ENCODE results near the gene NPAS3. TPM values are rescaled to one million over a fixed set of nuclear protein-coding genes. Genes with fewer than 3 reads are reported as not detected.

The NPAS3 gene
- total RNA-seq, 1 experiment from 2014 or later: 0.35 TPM

DNA sequence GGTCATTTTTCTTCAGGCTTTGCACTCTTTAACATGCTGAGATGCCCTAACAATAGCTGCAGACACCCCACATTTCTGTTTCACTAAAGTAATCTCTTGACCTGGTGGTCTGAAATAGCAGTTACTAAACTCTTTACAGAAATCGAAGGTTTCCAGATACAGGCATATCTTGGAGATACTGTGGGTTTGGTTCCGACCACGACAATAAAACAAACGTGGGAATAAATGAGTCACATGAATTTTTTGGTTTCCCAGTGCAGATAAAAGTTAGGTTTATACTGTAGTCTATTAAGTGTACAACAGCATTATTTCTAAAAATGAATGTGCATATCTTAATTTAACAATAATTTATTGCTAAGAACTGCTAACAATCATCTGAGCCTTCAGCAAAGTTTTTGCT lies 803.5 kb downstream of the NPAS3 start:
- BruUV-seq (replicated peaks): no TSS peak
- no peaks in the 10 kb centered on the region for H3K27me3 Mint-ChIP-seq (ENCODE audit: insufficient read depth, unreplicated experiment)
- H3K9me3 Mint-ChIP-seq (ENCODE audit: unreplicated experiment): no peaks in the 10 kb centered on the region
- TF ChIP-seq, protein P1, sequence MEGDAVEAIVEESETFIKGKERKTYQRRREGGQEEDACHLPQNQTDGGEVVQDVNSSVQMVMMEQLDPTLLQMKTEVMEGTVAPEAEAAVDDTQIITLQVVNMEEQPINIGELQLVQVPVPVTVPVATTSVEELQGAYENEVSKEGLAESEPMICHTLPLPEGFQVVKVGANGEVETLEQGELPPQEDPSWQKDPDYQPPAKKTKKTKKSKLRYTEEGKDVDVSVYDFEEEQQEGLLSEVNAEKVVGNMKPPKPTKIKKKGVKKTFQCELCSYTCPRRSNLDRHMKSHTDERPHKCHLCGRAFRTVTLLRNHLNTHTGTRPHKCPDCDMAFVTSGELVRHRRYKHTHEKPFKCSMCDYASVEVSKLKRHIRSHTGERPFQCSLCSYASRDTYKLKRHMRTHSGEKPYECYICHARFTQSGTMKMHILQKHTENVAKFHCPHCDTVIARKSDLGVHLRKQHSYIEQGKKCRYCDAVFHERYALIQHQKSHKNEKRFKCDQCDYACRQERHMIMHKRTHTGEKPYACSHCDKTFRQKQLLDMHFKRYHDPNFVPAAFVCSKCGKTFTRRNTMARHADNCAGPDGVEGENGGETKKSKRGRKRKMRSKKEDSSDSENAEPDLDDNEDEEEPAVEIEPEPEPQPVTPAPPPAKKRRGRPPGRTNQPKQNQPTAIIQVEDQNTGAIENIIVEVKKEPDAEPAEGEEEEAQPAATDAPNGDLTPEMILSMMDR (IDR thresholded peaks at IDR 0.05; ENCODE audit: unreplicated experiment): no peak
- H3K36me3 Mint-ChIP-seq (ENCODE audit: insufficient read depth, unreplicated experiment): no peaks in the 10 kb centered on the region
- CTCF ChIA-PET: no interaction called here
- POLR2A ChIA-PET: no interaction called here
- DNase-seq (ENCODE audit: unreplicated experiment): no peak
- no peak overlapping the region for H3K27ac Mint-ChIP-seq (ENCODE audit: low read depth, unreplicated experiment)
- intact Hi-C loops (cut with micrococcal nuclease): no loop called here
- H3K4me3 Mint-ChIP-seq (ENCODE audit: unreplicated experiment): no peak overlapping the region
- H3K4me1 Mint-ChIP-seq (ENCODE audit: insufficient read depth, unreplicated experiment): peaks cover 5% of the 10 kb centered on the region

DNA sequence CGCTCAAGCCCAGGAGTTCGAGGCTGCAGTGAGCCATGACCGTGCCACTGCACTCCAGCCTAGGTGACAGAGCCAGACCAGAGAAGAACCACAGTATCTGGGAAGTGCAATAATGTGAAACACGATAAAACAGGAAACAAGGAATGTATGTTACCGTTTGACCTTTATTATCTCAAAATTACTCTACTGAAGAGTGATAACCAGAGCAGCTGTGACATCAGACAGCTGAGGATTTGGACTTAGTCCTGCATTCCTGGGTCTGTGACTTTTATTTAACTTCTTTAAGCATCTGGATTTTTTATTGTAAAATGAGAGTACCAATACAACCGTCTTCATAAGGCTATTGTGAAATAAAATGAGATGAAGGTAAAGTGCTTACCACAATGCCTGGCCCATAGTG lies 806.5 kb downstream of the NPAS3 start:
- H3K9me3 Mint-ChIP-seq (ENCODE audit: unreplicated experiment): peaks cover 7% of the 10 kb centered on the region
- no peak for DNase-seq (ENCODE audit: unreplicated experiment)
- H3K4me1 Mint-ChIP-seq (ENCODE audit: insufficient read depth, unreplicated experiment): no peaks in the 10 kb centered on the region
- no TSS peak for BruUV-seq (replicated peaks)
- POLR2A ChIA-PET: no interaction called here
- no peak overlapping the region for H3K4me3 Mint-ChIP-seq (ENCODE audit: unreplicated experiment)
- no peak overlapping the region for H3K27ac Mint-ChIP-seq (ENCODE audit: low read depth, unreplicated experiment)
- TF ChIP-seq, protein P1 (IDR thresholded peaks at IDR 0.05; ENCODE audit: unreplicated experiment): no peak
- H3K36me3 Mint-ChIP-seq (ENCODE audit: insufficient read depth, unreplicated experiment): no peaks in the 10 kb centered on the region
- intact Hi-C loops (cut with micrococcal nuclease): no loop called here
- CTCF ChIA-PET: interaction anchor here (1.0 kb wide), 1 partner anchor 14 kb away, joined by 3 read pairs; no protein-coding TSS in a partner anchor
- no peaks in the 10 kb centered on the region for H3K27me3 Mint-ChIP-seq (ENCODE audit: insufficient read depth, unreplicated experiment)

- Mint-ChIP-seq H3K4me3 (ENCODE audit: unreplicated experiment) (no peak overlapping the region), H3K27ac (ENCODE audit: low read depth, unreplicated experiment) (no peak overlapping the region), H3K9me3 (ENCODE audit: unreplicated experiment) (peaks cover 7% of the 10 kb centered on the region), H3K27me3 (ENCODE audit: insufficient read depth, unreplicated experiment) (no peaks in the 10 kb centered on the region), H3K36me3 (ENCODE audit: insufficient read depth, unreplicated experiment) (no peaks in the 10 kb centered on the region), H3K4me1 (ENCODE audit: insufficient read depth, unreplicated experiment) (no peaks in the 10 kb centered on the region)
- intact Hi-C loops (cut with micrococcal nuclease): no loop called here
- CTCF ChIA-PET: no interaction called here
- DNase-seq (ENCODE audit: unreplicated experiment): no peak
- TF ChIP-seq, protein P1 (IDR thresholded peaks at IDR 0.05; ENCODE audit: unreplicated experiment): no peak
- POLR2A ChIA-PET: no interaction called here
- no TSS peak for BruUV-seq (replicated peaks)
Measured at GRCh38 chr14:33747749-33748148, 809.1 kb downstream of the NPAS3 start.

DNA sequence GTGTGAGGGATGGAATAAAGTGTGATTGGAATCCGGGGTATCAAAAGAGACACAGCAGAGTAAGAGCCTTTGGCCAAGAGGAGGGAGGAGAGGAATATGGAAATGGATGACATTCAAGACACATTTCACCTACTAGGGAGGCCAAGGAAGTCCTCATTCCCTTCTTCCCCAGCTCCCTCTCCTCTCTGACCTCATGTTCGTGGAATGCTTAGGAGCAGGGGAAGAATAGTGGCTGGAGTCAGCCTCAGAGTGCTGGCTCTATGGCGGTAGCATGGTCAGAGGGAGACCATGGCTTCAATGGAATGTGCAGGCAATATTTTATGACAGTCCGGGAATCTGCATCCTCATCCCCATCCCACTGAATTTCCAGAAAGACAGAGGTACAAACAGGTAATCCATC lies 815.6 kb downstream of the NPAS3 start:
- no peak for DNase-seq (ENCODE audit: unreplicated experiment)
- no peaks in the 10 kb centered on the region for H3K9me3 Mint-ChIP-seq (ENCODE audit: unreplicated experiment)

More for the DNA sequence above, 815.6 kb downstream of the NPAS3 start:
- CTCF ChIA-PET: interaction anchor here (1.5 kb wide), 1 partner anchor 35 kb away, joined by 3 read pairs; no protein-coding TSS in a partner anchor
- Mint-ChIP-seq H3K4me3 (ENCODE audit: unreplicated experiment) (no peak overlapping the region), H3K27ac (ENCODE audit: low read depth, unreplicated experiment) (no peak overlapping the region), H3K27me3 (ENCODE audit: insufficient read depth, unreplicated experiment) (no peaks in the 10 kb centered on the region), H3K36me3 (ENCODE audit: insufficient read depth, unreplicated experiment) (no peaks in the 10 kb centered on the region), H3K4me1 (ENCODE audit: insufficient read depth, unreplicated experiment) (peaks cover 5% of the 10 kb centered on the region)
- no TSS peak for BruUV-seq (replicated peaks)
- POLR2A ChIA-PET: no interaction called here
- TF ChIP-seq, protein P1 (IDR thresholded peaks at IDR 0.05; ENCODE audit: unreplicated experiment): no peak
- intact Hi-C loops (cut with micrococcal nuclease): no loop called here
